HEK293 (cell line): ENCODE measurements around the gene TACR2.

Source experiments
- EGR2 ChIP-seq: fragments of 450-650 bp; formaldehyde crosslinking; IDR thresholded peaks from 2 replicates; pipeline ENCODE4 v1.5.1; 2016; ENCODE audit warnings: low read depth, missing biosample characterization, missing genetic modification characterization
- ELK4 ChIP-seq: IDR thresholded peaks from 2 replicates; pipeline ENCODE4 v1.6.1; 2011; ENCODE audit warnings: mild to moderate bottlenecking, low read depth, low read length, borderline replicate concordance
- GLI4 ChIP-seq: fragments of 450-650 bp; formaldehyde crosslinking; IDR thresholded peaks from 2 replicates; pipeline ENCODE4 v1.5.1; 2016; ENCODE audit warnings: missing biosample characterization, missing genetic modification characterization
- GLIS1 ChIP-seq: fragments of 450-650 bp; formaldehyde crosslinking; IDR thresholded peaks from 2 replicates; pipeline ENCODE4 v1.5.1; 2016; ENCODE audit warnings: missing biosample characterization, missing genetic modification characterization
- GLIS2 ChIP-seq: fragments of 450-650 bp; formaldehyde crosslinking; IDR thresholded peaks from 2 replicates; pipeline ENCODE4 v1.5.1; 2016; ENCODE audit warnings: missing biosample characterization, missing genetic modification characterization
- HOXC10 ChIP-seq: sonication (generic); formaldehyde crosslinking; IDR thresholded peaks from 2 replicates; pipeline ENCODE4 v1.8.1; 2023; ENCODE audit warnings: mild to moderate bottlenecking, missing genetic modification reagents
- KLF10 ChIP-seq: fragments of 450-650 bp; IDR thresholded peaks from 2 replicates; pipeline ENCODE4 v1.5.1; 2018; ENCODE audit warnings: missing biosample characterization, mild to moderate bottlenecking, missing genetic modification characterization
- KLF16 ChIP-seq: fragments of 450-650 bp; formaldehyde crosslinking; IDR thresholded peaks from 2 replicates; pipeline ENCODE4 v1.5.1; 2017; ENCODE audit warnings: missing biosample characterization, missing genetic modification characterization
- KLF9 ChIP-seq: fragments of 450-650 bp; formaldehyde crosslinking; IDR thresholded peaks from 2 replicates; pipeline ENCODE4 v1.5.1; 2016; ENCODE audit warnings: missing biosample characterization, missing genetic modification characterization, low read depth
- MZF1 ChIP-seq: fragments of 450-650 bp; formaldehyde crosslinking; IDR thresholded peaks from 2 replicates; pipeline ENCODE4 v1.5.1; 2017; ENCODE audit warnings: missing biosample characterization, missing genetic modification characterization, borderline replicate concordance
- PRDM10 ChIP-seq: fragments of 450-650 bp; formaldehyde crosslinking; IDR thresholded peaks from 2 replicates; pipeline ENCODE4 v1.5.1; 2016; ENCODE audit warnings: missing biosample characterization, missing genetic modification characterization
- SP2 ChIP-seq: fragments of 450-650 bp; formaldehyde crosslinking; IDR thresholded peaks from 2 replicates; pipeline ENCODE4 v1.5.1; 2016; ENCODE audit warnings: missing biosample characterization, missing genetic modification characterization
- SP7 ChIP-seq: fragments of 450-650 bp; formaldehyde crosslinking; IDR thresholded peaks from 2 replicates; pipeline ENCODE4 v1.5.1; 2016; ENCODE audit warnings: missing biosample characterization, missing genetic modification characterization
- ZFP41 ChIP-seq: fragments of 450-650 bp; formaldehyde crosslinking; IDR thresholded peaks from 2 replicates; pipeline ENCODE4 v1.5.1; 2016; ENCODE audit warnings: missing biosample characterization, missing genetic modification characterization, borderline replicate concordance
- ZNF114 ChIP-seq: fragments of 450-650 bp; formaldehyde crosslinking; IDR thresholded peaks from 2 replicates; pipeline ENCODE4 v1.5.0; 2017; ENCODE audit warnings: missing biosample characterization, missing genetic modification characterization
- ZNF121 ChIP-seq: fragments of 450-650 bp; formaldehyde crosslinking; IDR thresholded peaks from 2 replicates; pipeline ENCODE4 v1.5.1; 2016; ENCODE audit warnings: missing biosample characterization, missing genetic modification characterization
- ZNF133 ChIP-seq: fragments of 450-650 bp; formaldehyde crosslinking; IDR thresholded peaks from 2 replicates; pipeline ENCODE4 v1.5.1; 2016; ENCODE audit warnings: missing biosample characterization, missing genetic modification characterization
- ZNF146 ChIP-seq: fragments of 450-650 bp; formaldehyde crosslinking; IDR thresholded peaks from 2 replicates; pipeline ENCODE4 v1.5.1; 2016; ENCODE audit warnings: missing biosample characterization, missing genetic modification characterization
- ZNF16 ChIP-seq: fragments of 450-650 bp; formaldehyde crosslinking; IDR thresholded peaks from 2 replicates; pipeline ENCODE4 v1.5.1; 2016; ENCODE audit warnings: low read depth, missing biosample characterization, missing genetic modification characterization
- ZNF174 ChIP-seq: fragments of 450-650 bp; formaldehyde crosslinking; IDR thresholded peaks from 2 replicates; pipeline ENCODE4 v1.5.0; 2017; ENCODE audit warnings: missing biosample characterization, mild to moderate bottlenecking, missing genetic modification characterization
- ZNF18 ChIP-seq: fragments of 450-650 bp; formaldehyde crosslinking; IDR thresholded peaks from 2 replicates; pipeline ENCODE4 v1.5.1; 2016; ENCODE audit warnings: missing biosample characterization, missing genetic modification characterization
- ZNF488 ChIP-seq: fragments of 450-650 bp; formaldehyde crosslinking; IDR thresholded peaks from 2 replicates; pipeline ENCODE4 v1.5.1; 2016; ENCODE audit warnings: missing biosample characterization, missing genetic modification characterization
- ZNF513 ChIP-seq: fragments of 450-650 bp; IDR thresholded peaks from 2 replicates; pipeline ENCODE4 v1.5.1; 2018; ENCODE audit warnings: missing biosample characterization, missing genetic modification characterization
- ZNF514 ChIP-seq: fragments of 450-650 bp; formaldehyde crosslinking; IDR thresholded peaks from 2 replicates; pipeline ENCODE4 v1.5.1; 2016; ENCODE audit warnings: missing biosample characterization, missing genetic modification characterization
- ZNF529 ChIP-seq: fragments of 450-650 bp; formaldehyde crosslinking; IDR thresholded peaks from 2 replicates; pipeline ENCODE4 v1.5.1; 2017; ENCODE audit warnings: missing genetic modification characterization, missing biosample characterization; ENCODE audit not compliant: insufficient replicate concordance
- ZNF544 ChIP-seq: fragments of 450-650 bp; formaldehyde crosslinking; IDR thresholded peaks from 2 replicates; pipeline ENCODE4 v1.5.0; 2017; ENCODE audit warnings: missing biosample characterization, missing genetic modification characterization
- ZNF549 ChIP-seq: fragments of 450-650 bp; IDR thresholded peaks from 2 replicates; pipeline ENCODE4 v1.5.1; 2018; ENCODE audit warnings: missing biosample characterization, missing genetic modification characterization, mild to moderate bottlenecking, inconsistent platforms, moderate library complexity
- ZNF658 ChIP-seq: fragments of 450-650 bp; formaldehyde crosslinking; IDR thresholded peaks from 2 replicates; pipeline ENCODE4; 2016; ENCODE audit warnings: missing biosample characterization, missing genetic modification characterization
- ZNF677 ChIP-seq: fragments of 450-650 bp; IDR thresholded peaks from 2 replicates; pipeline ENCODE4 v1.5.0; 2018; ENCODE audit warnings: missing biosample characterization, mild to moderate bottlenecking, missing genetic modification characterization, moderate library complexity
- ZNF76 ChIP-seq: fragments of 450-650 bp; formaldehyde crosslinking; IDR thresholded peaks from 2 replicates; pipeline ENCODE4; 2016; ENCODE audit warnings: low read depth, missing biosample characterization, missing genetic modification characterization, borderline replicate concordance
- ZNF785 ChIP-seq: fragments of 450-650 bp; formaldehyde crosslinking; IDR thresholded peaks from 2 replicates; pipeline ENCODE4 v1.5.1; 2016; ENCODE audit warnings: missing biosample characterization, missing genetic modification characterization
- ZSCAN4 ChIP-seq: fragments of 450-650 bp; formaldehyde crosslinking; IDR thresholded peaks from 2 replicates; pipeline ENCODE4 v1.5.1; 2017; ENCODE audit warnings: missing biosample characterization, missing genetic modification characterization

TACR2 gene

GRCh38 chr10:69451209-69451783 lies 34.6 kb upstream of the TACR2 start, which contains the start of gene TSPAN15 (continued):
- no peak for TF ChIP-seq ZNF18 (tag by site-specific recombination)
- peak; percentile 74; the same call in 1 of the 2 replicates for TF ChIP-seq KLF16 (tag by site-specific recombination)
- peak; percentile 83 for TF ChIP-seq KLF9
- peak; percentile 87 for TF ChIP-seq GLIS2 (tag by site-specific recombination)
- no peak for TF ChIP-seq ZNF16 (tag by site-specific recombination)
- TF ChIP-seq GLIS1 = no peak
- no peak for TF ChIP-seq ZNF514
- peak; percentile 75 for TF ChIP-seq KLF10
- no peak for TF ChIP-seq ZNF488 (tag by site-specific recombination)
- TF ChIP-seq ZSCAN4 (tag by site-specific recombination) = no peak
- peak; percentile 98 for TF ChIP-seq SP2 (tag by site-specific recombination)
- no peak for TF ChIP-seq ZNF529 (tag by site-specific recombination)
- TF ChIP-seq ZNF658 (tag by site-specific recombination) = no peak
- no peak for TF ChIP-seq ZNF121 (tag by site-specific recombination)
- TF ChIP-seq ZNF174 (tag by site-specific recombination) = no peak
- peak; percentile 5; the same call in 1 of the 2 replicates for TF ChIP-seq SP7 (tag by site-specific recombination)
- no peak for TF ChIP-seq ZNF677 (tag by site-specific recombination)
- peak; percentile 94 for TF ChIP-seq PRDM10 (tag by site-specific recombination)
- TF ChIP-seq GLI4 = no peak
- no peak for TF ChIP-seq ELK4
- TF ChIP-seq ZNF549 (tag by site-specific recombination) = no peak
- TF ChIP-seq ZFP41 (tag by site-specific recombination) = no peak
- no peak for TF ChIP-seq ZNF513 (tag by site-specific recombination)
- TF ChIP-seq EGR2 = peak; percentile 41; the same call in 1 of the 2 replicates
- TF ChIP-seq HOXC10 (CRISPR knock-in tag) = no peak
- TF ChIP-seq ZNF544 (tag by site-specific recombination) = no peak
- no peak for TF ChIP-seq ZNF785 (tag by site-specific recombination)
- TF ChIP-seq ZNF133 (tag by site-specific recombination) = no peak
- no peak for TF ChIP-seq MZF1 (tag by site-specific recombination)
- peak; percentile 24; the same call in 1 of the 2 replicates for TF ChIP-seq ZNF76
- no peak for TF ChIP-seq ZNF114 (tag by site-specific recombination)
- TF ChIP-seq ZNF146 (tag by site-specific recombination) = no peak
